ENCODE measurements around the gene MCEMP1. TPM values are rescaled to one million over a fixed set of nuclear protein-coding genes. Genes with fewer than 3 reads are reported as not detected.

Gene MCEMP1
- total and polyA plus RNA-seq, 2 of the 13 experiments (the other 11 are each of a cell fraction or from before 2014, with no cell fraction given) = not detected

- TF ChIP-seq ZNF280B (CRISPR knock-in tag; IDR thresholded peaks at IDR 0.05; ENCODE audit: borderline replicate concordance) (0 out of 2 replicates have a peak, but pooled peaks have one; percentile 32), U2AF2 (IDR thresholded peaks at IDR 0.05; ENCODE audit: low read depth, low read length) (no peak), ZNF232 (CRISPR knock-in tag; IDR thresholded peaks at IDR 0.05; ENCODE audit: borderline replicate concordance) (no peak), RCOR2 (CRISPR knock-in tag; IDR thresholded peaks at IDR 0.05) (no peak), MAFF (IDR thresholded peaks at IDR 0.05; ENCODE audit: low read depth, low read length) (no peak), REXO4 (CRISPR knock-in tag; IDR thresholded peaks at IDR 0.05; ENCODE audit: borderline replicate concordance) (no peak), ZMAT5 (CRISPR knock-in tag; IDR thresholded peaks at IDR 0.05; ENCODE audit: borderline replicate concordance, low read depth) (no peak), DNMT1 (CRISPR knock-in tag; IDR thresholded peaks at IDR 0.05) (no peak), FLYWCH1 (CRISPR knock-in tag; IDR thresholded peaks at IDR 0.05) (no peak), ELF4 (CRISPR knock-in tag; IDR thresholded peaks at IDR 0.05; ENCODE audit: borderline replicate concordance) (no peak), ZNF749 (CRISPR knock-in tag; IDR thresholded peaks at IDR 0.05; ENCODE audit: borderline replicate concordance) (no peak), EHMT2 (IDR thresholded peaks at IDR 0.05; ENCODE audit: borderline replicate concordance, low read depth, low read length) (no peak), ARID4A (CRISPR knock-in tag; IDR thresholded peaks at IDR 0.05; ENCODE audit: borderline replicate concordance) (no peak), TSC22D2 (CRISPR knock-in tag; IDR thresholded peaks at IDR 0.05; ENCODE audit: borderline replicate concordance) (no peak), ZNF670 (CRISPR knock-in tag; IDR thresholded peaks at IDR 0.05; ENCODE audit: borderline replicate concordance) (no peak), RAD51 (IDR thresholded peaks at IDR 0.05; ENCODE audit: borderline replicate concordance) (no peak), ZBED4 (CRISPR knock-in tag; IDR thresholded peaks at IDR 0.05; ENCODE audit: borderline replicate concordance) (no peak), SRY (CRISPR knock-in tag; IDR thresholded peaks at IDR 0.05) (no peak), ZNF121 (CRISPR knock-in tag; IDR thresholded peaks at IDR 0.05) (no peak)
Observed at GRCh38 chr19:7681340-7682174, 4.7 kb downstream of the MCEMP1 start (continued).

All from HepG2 (cell line).